ENCODE results near the gene GPC3.

DNA sequence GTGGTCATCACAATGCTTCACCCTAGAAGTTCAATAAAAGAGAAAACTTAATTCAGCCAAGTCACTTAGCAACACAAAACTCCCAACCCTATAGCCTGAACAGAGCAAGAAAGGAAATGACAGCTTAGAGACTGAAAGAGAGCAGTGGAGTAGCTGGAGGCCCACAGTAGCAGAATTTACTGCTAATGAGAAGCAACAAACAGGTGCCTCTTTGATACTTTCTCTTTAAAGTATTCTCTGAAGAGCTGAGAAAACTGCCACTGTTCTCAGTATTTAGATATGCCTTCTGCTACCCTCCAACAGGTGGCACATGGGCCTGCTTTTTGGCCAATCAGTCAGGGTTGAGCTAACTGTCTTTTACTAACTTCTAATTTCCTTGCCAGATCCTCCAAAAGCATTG lies 240.0 kb downstream of the GPC3 start:
- TF ChIP-seq SUZ12 (IDR thresholded peaks at IDR 0.05; ENCODE audit: extremely low read depth, insufficient read depth, insufficient read length) (no peak), YY1 (IDR thresholded peaks at IDR 0.05; ENCODE audit: insufficient read depth, insufficient read length) (no peak)
